SK-N-MC (cell line): ENCODE results near the gene METTL2B.

ENCODE experiments used
- EZH2 ChIP-seq: fragments of 200-600 bp; sonication (generic); IDR thresholded peaks from one replicate; pipeline ENCODE4 v1.6.1; 2017; ENCODE audit warnings: antibody characterized with exemption
- POLR2AphosphoS5 ChIP-seq: IDR thresholded peaks from 2 replicates; pipeline ENCODE4 v1.6.1; 2012; ENCODE audit warnings: mild to moderate bottlenecking, low read depth, low read length, borderline replicate concordance

- no peak for TF ChIP-seq POLR2AphosphoS5
- no peak for TF ChIP-seq EZH2
Measured at GRCh38 chr7:128462460-128462859, 14.1 kb upstream of the METTL2B start.
